SK-N-MC (cell line): ENCODE results near the gene PSORS1C1.

Experiments
- EZH2 ChIP-seq: fragments of 200-600 bp; sonication (generic); IDR thresholded peaks from one replicate; pipeline ENCODE4 v1.6.1; 2017; ENCODE audit warnings: antibody characterized with exemption
- FOXP2 ChIP-seq: optimal IDR thresholded peaks from 2 replicates; pipeline ENCODE3; 2011; ENCODE audit warnings: mild to moderate bottlenecking, moderate library complexity; ENCODE audit not compliant: insufficient read depth; ENCODE audit errors: extremely low read length, control extremely low read depth
- POLR2AphosphoS5 ChIP-seq: IDR thresholded peaks from 2 replicates; pipeline ENCODE4 v1.6.1; 2012; ENCODE audit warnings: mild to moderate bottlenecking, low read depth, low read length, borderline replicate concordance

DNA sequence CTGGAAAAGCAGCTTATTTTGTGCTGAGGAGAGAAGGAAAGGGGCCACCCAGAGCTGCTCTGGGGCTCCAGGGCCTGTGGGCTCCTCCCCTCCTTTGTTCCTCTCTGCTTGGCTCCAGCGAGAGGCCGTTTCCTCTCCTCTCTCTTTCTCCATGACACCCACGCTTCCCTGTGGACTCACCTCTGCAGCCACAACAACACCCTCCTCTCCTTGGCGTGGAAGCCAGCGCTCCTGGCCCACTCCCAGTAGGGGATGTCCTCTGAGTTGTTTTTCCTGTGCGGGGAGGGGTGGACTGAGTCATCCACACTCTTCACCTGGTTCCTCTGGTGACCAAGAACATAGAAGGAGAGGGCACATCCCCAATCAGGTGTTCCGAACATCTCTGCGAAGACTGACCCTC is 10.6 kb downstream of the PSORS1C1 start:
- TF ChIP-seq EZH2 (no peak), POLR2AphosphoS5 (no peak), FOXP2 (no peak)
